H9 (cell line): ENCODE results near the gene BORCS8. TPM values are rescaled to one million over a fixed set of nuclear protein-coding genes. Genes with fewer than 3 reads are reported as not detected.

Experiments used
- DNase-seq: peaks from one replicate; pipeline ENCODE4 v3.0.0-alpha.2; 2017
- H2AFZ ChIP-seq: one replicate; pipeline ENCODE4 v1.6.1; 2013; ENCODE audit warnings: mild to moderate bottlenecking, low read length, control low read depth, moderate library complexity
- H2AK5ac ChIP-seq: 2 replicates; pipeline ENCODE4 v1.6.1; 2013; ENCODE audit warnings: low read length, control low read depth, mixed read lengths; ENCODE audit not compliant: insufficient read length
- H2BK120ac ChIP-seq: one replicate; pipeline ENCODE4 v1.6.1; 2013; ENCODE audit warnings: low read depth, mild to moderate bottlenecking, low read length, control low read depth, inconsistent platforms; ENCODE audit not compliant: poor library complexity, severe bottlenecking
- H2BK12ac ChIP-seq: 2 replicates; pipeline ENCODE4 v1.6.1; 2013; ENCODE audit warnings: low read length, control low read depth, mixed read lengths, low read depth; ENCODE audit not compliant: insufficient read length
- H2BK15ac ChIP-seq: 2 replicates; pipeline ENCODE4 v1.6.1; 2013; ENCODE audit warnings: low read depth, low read length, control low read depth
- H2BK20ac ChIP-seq: one replicate; pipeline ENCODE4 v1.6.1; 2013; ENCODE audit warnings: low read depth, mild to moderate bottlenecking, low read length, control low read depth, inconsistent platforms; ENCODE audit not compliant: poor library complexity, severe bottlenecking
- H2BK5ac ChIP-seq: 2 replicates; pipeline ENCODE4 v1.6.1; 2013; ENCODE audit warnings: low read length, control low read depth, mixed read lengths; ENCODE audit not compliant: insufficient read length
- H3K14ac ChIP-seq: 2 replicates; pipeline ENCODE4 v1.6.1; 2013; ENCODE audit warnings: low read length, control low read depth; ENCODE audit not compliant: insufficient read depth
- H3K18ac ChIP-seq: 2 replicates; pipeline ENCODE4 v1.6.1; 2013; ENCODE audit warnings: low read depth, mild to moderate bottlenecking, mixed read lengths, low read length, control low read depth; ENCODE audit not compliant: insufficient read length
- H3K23ac ChIP-seq: 2 replicates; pipeline ENCODE4 v1.6.1; 2013; ENCODE audit warnings: low read length, control low read depth, mixed read lengths, low read depth; ENCODE audit not compliant: insufficient read length
- H3K23me2 ChIP-seq: 2 replicates; pipeline ENCODE4 v1.6.1; 2013; ENCODE audit warnings: low read depth, mild to moderate bottlenecking, mixed read lengths, low read length, control low read depth; ENCODE audit not compliant: insufficient read length, poor library complexity, severe bottlenecking
- H3K27ac ChIP-seq: 2 replicates; pipeline ENCODE4 v1.5.1; 2013; ENCODE audit warnings: low read length, control low read depth, mixed read lengths, low read depth; ENCODE audit not compliant: insufficient read length
- H3K27me3 ChIP-seq: 2 replicates; pipeline ENCODE4 v1.6.1; 2013; ENCODE audit warnings: low read length, control low read depth, inconsistent platforms; ENCODE audit not compliant: insufficient read depth
- H3K4ac ChIP-seq: 2 replicates; pipeline ENCODE4 v1.6.1; 2013; ENCODE audit warnings: low read depth, mild to moderate bottlenecking, control low read depth, inconsistent platforms, low read length, moderate library complexity
- H3K4me1 ChIP-seq: 2 replicates; pipeline ENCODE4 v1.6.1; 2013; ENCODE audit warnings: low read length, control low read depth, inconsistent platforms; ENCODE audit not compliant: insufficient read depth
- H3K4me2 ChIP-seq: 2 replicates; pipeline ENCODE4 v1.6.1; 2013; ENCODE audit warnings: low read length, control low read depth, mixed read lengths; ENCODE audit not compliant: insufficient read length, insufficient read depth
- H3K56ac ChIP-seq: 2 replicates; pipeline ENCODE4 v1.6.1; 2013; ENCODE audit warnings: low read depth, mild to moderate bottlenecking, mixed read lengths, low read length, control low read depth; ENCODE audit not compliant: insufficient read length
- H3K79me1 ChIP-seq: 2 replicates; pipeline ENCODE4 v1.6.1; 2013; ENCODE audit warnings: low read depth, mild to moderate bottlenecking, moderate library complexity, low read length, control low read depth, inconsistent platforms; ENCODE audit not compliant: insufficient read depth, poor library complexity, severe bottlenecking
- H3K79me2 ChIP-seq: 2 replicates; pipeline ENCODE4 v1.6.1; 2013; ENCODE audit warnings: low read length, control low read depth, inconsistent platforms; ENCODE audit not compliant: insufficient read depth
- H3K9ac ChIP-seq: 2 replicates; pipeline ENCODE4 v1.6.1; 2013; ENCODE audit warnings: low read length, control low read depth, mixed read lengths; ENCODE audit not compliant: insufficient read length; ENCODE audit errors: extremely low read depth
- H3K9me3 ChIP-seq: one replicate; pipeline ENCODE4 v1.6.1; 2013; ENCODE audit warnings: low read depth, low read length, inconsistent platforms; ENCODE audit not compliant: control insufficient read depth
- H3T11ph ChIP-seq: one replicate; pipeline ENCODE4 v1.6.1; 2013; ENCODE audit warnings: mild to moderate bottlenecking, low read length, control low read depth, inconsistent platforms
- H4K20me1 ChIP-seq: one replicate; pipeline ENCODE4 v1.6.1; 2013; ENCODE audit not compliant: control insufficient read depth, insufficient read length, insufficient read depth
- H4K5ac ChIP-seq: 2 replicates; pipeline ENCODE4 v1.6.1; 2013; ENCODE audit warnings: low read depth, mild to moderate bottlenecking, mixed read lengths, low read length, control low read depth; ENCODE audit not compliant: insufficient read length
- H4K8ac ChIP-seq: replicated peaks from 2 replicates; pipeline ENCODE4 v1.6.1; 2013; ENCODE audit warnings: low read length, control low read depth, mixed read lengths, low read depth; ENCODE audit not compliant: insufficient read length
- H4K91ac ChIP-seq: 2 replicates; pipeline ENCODE4 v1.6.1; 2013; ENCODE audit warnings: low read depth, mild to moderate bottlenecking, moderate library complexity, mixed read lengths, low read length, control low read depth; ENCODE audit not compliant: insufficient read length
- H3K27ac Mint-ChIP-seq, 3 experiments: 2 replicates in 2 of 3; 3 replicates in 1 of 3; pipeline ENCODE4 v1.8.0; 2020 to 2021; ENCODE audit warnings: mixed read lengths in 3 of 3, mild to moderate bottlenecking in 1 of 3, moderate library complexity in 1 of 3
- H3K27me3 Mint-ChIP-seq: 2 replicates; pipeline ENCODE4 v1.8.0; 2021; ENCODE audit warnings: low read depth, mild to moderate bottlenecking, moderate library complexity, mixed read lengths
- H3K36me3 Mint-ChIP-seq, 3 experiments: 2 replicates in 2 of 3; 3 replicates in 1 of 3; pipeline ENCODE4 v1.8.0; 2020 to 2021; ENCODE audit warnings: low read depth in 3 of 3, mixed read lengths in 3 of 3; ENCODE audit not compliant: insufficient read depth in 1 of 3
- H3K4me1 Mint-ChIP-seq, 2 experiments: 2 replicates each; pipeline ENCODE4 v1.8.0; 2020; ENCODE audit warnings: mixed read lengths in 2 of 2
- H3K4me3 Mint-ChIP-seq, 2 experiments: 2 replicates in 1 of 2; 3 replicates in 1 of 2; pipeline ENCODE4 v1.8.0; 2020 to 2021; ENCODE audit warnings: mild to moderate bottlenecking in 2 of 2, mixed read lengths in 2 of 2, moderate library complexity in 1 of 2
- H3K9me3 Mint-ChIP-seq, 2 experiments: 2 replicates in 1 of 2; 3 replicates in 1 of 2; pipeline ENCODE4 v1.8.0; 2020; ENCODE audit warnings: mild to moderate bottlenecking in 2 of 2, mixed read lengths in 2 of 2, moderate library complexity in 1 of 2
- WGBS: extraction: QIAGEN DNeasy Blood & Tissue Kit; methylation state at CpG from one replicate; pipeline ENCODE4 v1.1.7; 2013; ENCODE audit warnings: missing lambda C conversion rate, low lambda C conversion rate, mixed read lengths; ENCODE audit not compliant: insufficient read length; ENCODE audit errors: extremely low coverage; 5-methylcytosine and 5-hydroxymethylcytosine counted together
- total RNA-seq: library from RNA; stranded (reverse); gene quantifications from 2 replicates; pipeline ENCODE4 v1.2.1, GENCODE V29; 2021
- TF ChIP-seq, protein P1 (sequence below): fragments of 200-600 bp; sonication (generic); conservative IDR thresholded peaks from 3 replicates; pipeline ENCODE4 v1.8.0; 2021; ENCODE audit warnings: antibody characterized with exemption, mild to moderate bottlenecking

The BORCS8 gene
- total RNA-seq, 1 experiment from 2014 or later = 20.4 TPM

DNA sequence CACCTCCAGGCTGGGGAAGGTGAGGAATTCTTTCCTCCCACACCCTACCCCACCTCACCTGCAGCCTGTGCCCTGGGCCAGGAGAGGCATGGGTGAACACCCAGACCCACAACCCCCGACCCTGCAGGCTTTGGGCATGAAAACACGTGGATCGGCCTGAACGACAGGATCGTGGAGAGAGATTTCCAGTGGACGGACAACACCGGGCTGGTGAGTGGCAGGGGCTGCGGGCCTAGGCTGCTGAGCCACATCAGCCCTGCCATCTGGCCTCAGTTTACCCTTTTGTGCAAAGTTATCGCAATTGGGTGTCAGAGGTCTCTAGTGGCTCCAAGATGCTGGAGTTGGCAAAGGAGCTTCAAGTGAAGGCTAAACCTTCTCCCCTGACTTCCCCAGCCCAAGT, 48.5 kb upstream of the BORCS8 start:
- no peak overlapping the region for H3K4ac ChIP-seq
- 0 out of 4 replicates have a peak, but pooled peaks cover 0 to 3% of the 10 kb centered on the region in 2 experiments for H3K4me1 Mint-ChIP-seq
- H3K9me3 Mint-ChIP-seq = peaks cover 9% of the 10 kb centered on the region in 2 experiments
- H3K9ac ChIP-seq = no peak overlapping the region
- no peak overlapping the region for H2BK12ac ChIP-seq
- TF ChIP-seq, protein P1, sequence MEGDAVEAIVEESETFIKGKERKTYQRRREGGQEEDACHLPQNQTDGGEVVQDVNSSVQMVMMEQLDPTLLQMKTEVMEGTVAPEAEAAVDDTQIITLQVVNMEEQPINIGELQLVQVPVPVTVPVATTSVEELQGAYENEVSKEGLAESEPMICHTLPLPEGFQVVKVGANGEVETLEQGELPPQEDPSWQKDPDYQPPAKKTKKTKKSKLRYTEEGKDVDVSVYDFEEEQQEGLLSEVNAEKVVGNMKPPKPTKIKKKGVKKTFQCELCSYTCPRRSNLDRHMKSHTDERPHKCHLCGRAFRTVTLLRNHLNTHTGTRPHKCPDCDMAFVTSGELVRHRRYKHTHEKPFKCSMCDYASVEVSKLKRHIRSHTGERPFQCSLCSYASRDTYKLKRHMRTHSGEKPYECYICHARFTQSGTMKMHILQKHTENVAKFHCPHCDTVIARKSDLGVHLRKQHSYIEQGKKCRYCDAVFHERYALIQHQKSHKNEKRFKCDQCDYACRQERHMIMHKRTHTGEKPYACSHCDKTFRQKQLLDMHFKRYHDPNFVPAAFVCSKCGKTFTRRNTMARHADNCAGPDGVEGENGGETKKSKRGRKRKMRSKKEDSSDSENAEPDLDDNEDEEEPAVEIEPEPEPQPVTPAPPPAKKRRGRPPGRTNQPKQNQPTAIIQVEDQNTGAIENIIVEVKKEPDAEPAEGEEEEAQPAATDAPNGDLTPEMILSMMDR = no peak
- H3K4me1 ChIP-seq = no peaks in the 10 kb centered on the region
- no peak overlapping the region for H3K4me3 Mint-ChIP-seq
- H3T11ph ChIP-seq = no peak overlapping the region
- H2BK20ac ChIP-seq = no peak overlapping the region
- H3K23ac ChIP-seq = no peak overlapping the region
- no peak overlapping the region for H2AK5ac ChIP-seq
- H3K27me3 Mint-ChIP-seq = peaks cover 38% of the 10 kb centered on the region
- H3K27ac ChIP-seq = no peak overlapping the region
- H3K79me1 ChIP-seq = no peaks in the 10 kb centered on the region
- no peak overlapping the region for H3K4me2 ChIP-seq
- no peaks in the 10 kb centered on the region for H3K27me3 ChIP-seq
- H3K14ac ChIP-seq = no peak overlapping the region; the same call in 1 of the 2 replicates
- H4K91ac ChIP-seq = no peak overlapping the region
- no CpG with 5 or more reads among the region's 9 CpGs for WGBS
- no peaks in the 10 kb centered on the region for H3K9me3 ChIP-seq
- no peak overlapping the region for H3K56ac ChIP-seq
- no peak overlapping the region; a peak in 2 of 7 replicates for H3K27ac Mint-ChIP-seq
- H4K8ac ChIP-seq = no peak overlapping the region
- peaks cover 0 to 7% (median 5%) of the 10 kb centered on the region in 3 experiments; a peak in 3 of 7 replicates for H3K36me3 Mint-ChIP-seq
- no peaks in the 10 kb centered on the region for H3K79me2 ChIP-seq
- H3K18ac ChIP-seq = no peak overlapping the region
- no peak overlapping the region for H2BK15ac ChIP-seq
- H2BK5ac ChIP-seq = no peak overlapping the region
- H3K23me2 ChIP-seq = no peaks in the 10 kb centered on the region
- H4K20me1 ChIP-seq = no peaks in the 10 kb centered on the region
- H2BK120ac ChIP-seq = no peak overlapping the region
- H2AFZ ChIP-seq = no peak overlapping the region
- DNase-seq = no peak
- no peak overlapping the region for H4K5ac ChIP-seq
